Measurements from ENCODE around the gene C16orf74.

C16orf74 gene

DNA sequence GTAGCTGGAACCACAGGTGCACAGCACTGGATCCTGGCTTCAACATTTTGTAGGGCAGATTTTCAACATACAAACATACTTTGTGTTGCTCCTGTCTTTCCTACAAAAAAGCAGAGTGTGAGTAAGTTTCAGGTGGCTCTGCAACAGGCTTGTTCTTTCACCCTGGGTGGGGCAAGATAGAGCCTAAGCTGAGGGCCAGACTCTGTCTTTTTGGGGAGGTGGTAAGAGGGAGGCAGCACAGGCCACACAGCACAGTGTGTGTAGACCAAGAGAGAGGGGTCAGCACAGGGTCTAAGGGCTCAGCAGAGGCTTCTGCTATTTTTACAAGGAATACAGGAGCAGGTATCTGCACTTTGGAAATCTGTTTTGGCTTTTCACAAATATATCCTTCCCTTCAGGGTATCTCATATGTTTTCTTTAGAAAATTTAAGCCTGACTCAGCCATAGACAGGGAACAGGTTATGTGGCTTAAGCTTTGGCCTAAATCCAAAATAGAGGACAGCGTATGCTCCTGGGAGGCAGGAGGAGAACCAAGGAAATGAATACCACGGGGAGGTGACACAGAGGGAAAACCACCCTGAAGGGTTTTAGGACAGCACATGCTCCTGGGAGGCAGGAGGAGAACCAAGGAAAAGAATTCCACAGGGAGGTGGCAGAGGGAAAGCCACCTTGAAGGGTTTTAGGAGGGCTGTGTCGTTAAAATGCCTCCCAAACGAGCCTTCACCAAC, 26.9 kb upstream of the C16orf74 start:
- peaks cover 29 to 33% of the 10 kb centered on the region in 2 donors for H3K36me3 ChIP-seq (ENCODE audit: control insufficient read depth in 1 of 2, insufficient read depth in 2 of 2, low read length in 2 of 2)
- no peak overlapping the region for H3K4me3 ChIP-seq (ENCODE audit: low read depth in 1 of 2, low read length in 2 of 2)
- no peak overlapping the region for H3K9ac ChIP-seq (ENCODE audit: low read depth in 1 of 2, low read length in 2 of 2)
- H3K27ac ChIP-seq (ENCODE audit: low read depth, low read length), result no peak overlapping the region
- H3K9me3 ChIP-seq (ENCODE audit: control insufficient read depth in 1 of 2, low read length in 2 of 2), result no peaks in the 10 kb centered on the region
- no peaks in the 10 kb centered on the region for H3K27me3 ChIP-seq (ENCODE audit: control insufficient read depth in 1 of 2, insufficient read depth in 2 of 2, low read length in 2 of 2)
- H3K4me1 ChIP-seq (ENCODE audit: control insufficient read depth in 1 of 2, insufficient read depth in 2 of 2, low read length in 2 of 2), result peaks cover 8% of the 10 kb centered on the region in 2 donors

DNA sequence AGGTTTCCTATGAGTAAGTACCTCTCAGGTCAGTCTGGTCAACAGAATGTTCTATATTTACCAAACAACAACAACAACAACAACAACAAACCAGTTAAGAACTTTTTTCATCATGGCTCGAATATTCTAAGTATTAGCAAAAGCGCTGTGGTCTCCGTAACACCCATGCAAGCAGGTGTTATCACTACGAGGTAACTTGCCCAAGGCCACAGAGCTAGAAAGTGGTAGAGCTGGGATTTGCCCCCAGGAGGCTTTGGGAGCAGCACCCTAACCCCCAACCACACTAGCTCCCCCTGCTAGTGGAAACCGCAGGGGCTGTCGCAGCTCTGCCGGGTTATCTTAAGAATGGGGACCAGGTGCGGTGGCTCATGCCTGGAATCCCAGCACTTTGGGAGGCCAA, 23.9 kb upstream of the C16orf74 start:
- Histone ChIP-seq H3K27ac (ENCODE audit: low read depth, low read length) (no peak overlapping the region), H3K36me3 (ENCODE audit: control insufficient read depth in 1 of 2, insufficient read depth in 2 of 2, low read length in 2 of 2) (peaks cover 20% of the 10 kb centered on the region in 2 donors), H3K4me1 (ENCODE audit: control insufficient read depth in 1 of 2, insufficient read depth in 2 of 2, low read length in 2 of 2) (no peaks in the 10 kb centered on the region), H3K9me3 (ENCODE audit: control insufficient read depth in 1 of 2, low read length in 2 of 2) (no peaks in the 10 kb centered on the region), H3K27me3 (ENCODE audit: control insufficient read depth in 1 of 2, insufficient read depth in 2 of 2, low read length in 2 of 2) (no peaks in the 10 kb centered on the region), H3K4me3 (ENCODE audit: low read depth in 1 of 2, low read length in 2 of 2) (no peak overlapping the region), H3K9ac (ENCODE audit: low read depth in 1 of 2, low read length in 2 of 2) (no peak overlapping the region)

DNA sequence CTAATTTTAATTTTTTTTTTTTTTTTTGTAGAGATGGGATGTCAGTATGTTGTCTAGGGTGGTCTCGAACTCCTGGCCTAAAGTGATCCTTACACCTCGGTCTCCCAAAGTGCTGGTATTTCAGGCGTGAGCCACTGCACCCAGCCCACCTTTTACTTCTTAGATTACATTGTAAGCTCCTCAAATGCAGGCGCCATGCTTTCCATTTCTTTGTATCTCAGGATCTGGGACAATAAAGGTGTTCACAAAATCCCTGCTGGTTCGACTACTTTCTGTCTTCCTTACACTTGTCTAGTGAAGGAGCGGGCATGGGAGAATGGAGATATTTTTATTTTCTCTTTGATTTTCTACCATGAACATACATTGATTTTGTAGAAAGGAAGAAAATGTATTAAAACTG, 23.2 kb upstream of the C16orf74 start:
- Histone ChIP-seq H3K4me1 (ENCODE audit: control insufficient read depth in 1 of 2, insufficient read depth in 2 of 2, low read length in 2 of 2) (no peaks in the 10 kb centered on the region), H3K36me3 (ENCODE audit: control insufficient read depth in 1 of 2, insufficient read depth in 2 of 2, low read length in 2 of 2) (peaks cover 13 to 17% of the 10 kb centered on the region in 2 donors), H3K4me3 (ENCODE audit: low read depth in 1 of 2, low read length in 2 of 2) (no peak overlapping the region), H3K27me3 (ENCODE audit: control insufficient read depth in 1 of 2, insufficient read depth in 2 of 2, low read length in 2 of 2) (no peaks in the 10 kb centered on the region), H3K9me3 (ENCODE audit: control insufficient read depth in 1 of 2, low read length in 2 of 2) (no peaks in the 10 kb centered on the region), H3K9ac (ENCODE audit: low read depth in 1 of 2, low read length in 2 of 2) (no peak overlapping the region), H3K27ac (ENCODE audit: low read depth, low read length) (no peak overlapping the region)

DNA sequence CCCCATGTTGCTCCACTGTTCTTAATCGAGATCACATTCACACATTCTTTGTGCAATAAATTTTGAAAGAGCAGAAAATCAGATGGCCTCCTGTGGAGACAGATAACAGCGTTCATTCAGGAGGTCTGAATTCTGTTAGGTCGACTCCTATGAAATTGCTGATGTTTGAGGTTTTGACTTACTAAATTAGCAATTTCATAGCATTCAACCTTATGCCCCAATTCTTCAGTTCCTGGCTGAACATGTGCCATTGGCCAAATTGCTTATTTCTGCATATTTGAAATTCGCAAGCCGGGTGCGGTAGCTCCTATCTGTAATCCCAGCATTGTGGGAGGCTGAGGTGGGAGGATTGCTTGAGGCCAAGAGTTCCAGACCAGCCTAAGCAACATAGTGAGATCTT, 22.1 kb upstream of the C16orf74 start:
- Histone ChIP-seq H3K4me1 (ENCODE audit: control insufficient read depth in 1 of 2, insufficient read depth in 2 of 2, low read length in 2 of 2) (no peaks in the 10 kb centered on the region), H3K27ac (ENCODE audit: low read depth, low read length) (no peak overlapping the region), H3K27me3 (ENCODE audit: control insufficient read depth in 1 of 2, insufficient read depth in 2 of 2, low read length in 2 of 2) (no peaks in the 10 kb centered on the region), H3K9me3 (ENCODE audit: control insufficient read depth in 1 of 2, low read length in 2 of 2) (no peaks in the 10 kb centered on the region), H3K9ac (ENCODE audit: low read depth in 1 of 2, low read length in 2 of 2) (no peak overlapping the region), H3K4me3 (ENCODE audit: low read depth in 1 of 2, low read length in 2 of 2) (no peak overlapping the region), H3K36me3 (ENCODE audit: control insufficient read depth in 1 of 2, insufficient read depth in 2 of 2, low read length in 2 of 2) (peaks cover 4 to 8% of the 10 kb centered on the region in 2 donors)

DNA sequence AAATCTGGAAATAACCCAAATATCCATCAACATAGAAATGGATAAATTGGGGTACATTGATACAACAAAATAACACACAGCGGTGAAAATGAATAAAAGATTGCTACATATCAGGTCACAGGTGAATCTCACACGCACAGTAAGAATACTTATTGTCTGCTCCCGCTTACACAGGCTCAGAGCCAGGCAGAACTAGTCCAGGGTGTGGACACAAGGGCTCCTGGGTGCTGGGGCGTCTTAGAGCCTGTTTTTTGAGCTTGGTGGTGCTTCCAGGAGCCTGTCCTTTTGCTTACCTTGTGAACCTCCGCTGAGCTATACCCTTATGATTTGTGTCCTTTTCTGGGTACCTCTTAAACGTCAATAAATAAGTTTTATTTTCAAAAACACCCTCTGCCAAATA, 19.8 kb upstream of the C16orf74 start:
- peaks cover 2 to 4% of the 10 kb centered on the region in 2 donors for H3K36me3 ChIP-seq (ENCODE audit: control insufficient read depth in 1 of 2, insufficient read depth in 2 of 2, low read length in 2 of 2)
- no peak overlapping the region for H3K4me3 ChIP-seq (ENCODE audit: low read depth in 1 of 2, low read length in 2 of 2)
- H3K9ac ChIP-seq (ENCODE audit: low read depth in 1 of 2, low read length in 2 of 2), result no peak overlapping the region
- no peak overlapping the region for H3K27ac ChIP-seq (ENCODE audit: low read depth, low read length)
- no peaks in the 10 kb centered on the region for H3K4me1 ChIP-seq (ENCODE audit: control insufficient read depth in 1 of 2, insufficient read depth in 2 of 2, low read length in 2 of 2)
- no peaks in the 10 kb centered on the region for H3K9me3 ChIP-seq (ENCODE audit: control insufficient read depth in 1 of 2, low read length in 2 of 2)
- peaks cover 0 to 2% of the 10 kb centered on the region in 2 donors for H3K27me3 ChIP-seq (ENCODE audit: control insufficient read depth in 1 of 2, insufficient read depth in 2 of 2, low read length in 2 of 2)

DNA sequence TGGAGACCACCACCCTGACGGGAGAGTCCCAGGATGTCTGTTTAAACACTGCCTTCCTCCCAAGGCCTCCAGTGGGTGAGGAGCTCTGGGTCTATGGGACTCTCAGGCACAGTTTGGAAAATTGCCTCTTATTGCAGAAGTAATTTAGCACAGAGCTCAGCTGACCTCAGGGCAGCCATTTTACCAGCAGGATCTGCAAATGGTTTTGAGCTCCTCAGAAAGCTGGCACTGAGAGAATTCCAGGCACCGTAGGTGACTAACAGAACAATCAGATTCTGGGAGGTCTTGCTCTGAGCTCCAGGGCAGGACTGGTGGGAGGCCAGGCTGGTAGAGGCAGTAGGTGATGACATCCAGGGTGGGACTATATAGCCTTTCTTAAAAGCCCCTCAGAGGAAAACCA, 17.3 kb upstream of the C16orf74 start:
- H3K9me3 ChIP-seq (ENCODE audit: control insufficient read depth in 1 of 2, low read length in 2 of 2), result no peaks in the 10 kb centered on the region
- H3K36me3 ChIP-seq (ENCODE audit: control insufficient read depth in 1 of 2, insufficient read depth in 2 of 2, low read length in 2 of 2), result peaks cover 2 to 4% of the 10 kb centered on the region in 2 donors
- no peak overlapping the region for H3K4me3 ChIP-seq (ENCODE audit: low read depth in 1 of 2, low read length in 2 of 2)
- no peaks in the 10 kb centered on the region for H3K4me1 ChIP-seq (ENCODE audit: control insufficient read depth in 1 of 2, insufficient read depth in 2 of 2, low read length in 2 of 2)
- H3K9ac ChIP-seq (ENCODE audit: low read depth in 1 of 2, low read length in 2 of 2), result no peak overlapping the region
- H3K27me3 ChIP-seq (ENCODE audit: control insufficient read depth in 1 of 2, insufficient read depth in 2 of 2, low read length in 2 of 2), result peaks cover 0 to 3% of the 10 kb centered on the region in 2 donors
- H3K27ac ChIP-seq (ENCODE audit: low read depth, low read length), result no peak overlapping the region

DNA sequence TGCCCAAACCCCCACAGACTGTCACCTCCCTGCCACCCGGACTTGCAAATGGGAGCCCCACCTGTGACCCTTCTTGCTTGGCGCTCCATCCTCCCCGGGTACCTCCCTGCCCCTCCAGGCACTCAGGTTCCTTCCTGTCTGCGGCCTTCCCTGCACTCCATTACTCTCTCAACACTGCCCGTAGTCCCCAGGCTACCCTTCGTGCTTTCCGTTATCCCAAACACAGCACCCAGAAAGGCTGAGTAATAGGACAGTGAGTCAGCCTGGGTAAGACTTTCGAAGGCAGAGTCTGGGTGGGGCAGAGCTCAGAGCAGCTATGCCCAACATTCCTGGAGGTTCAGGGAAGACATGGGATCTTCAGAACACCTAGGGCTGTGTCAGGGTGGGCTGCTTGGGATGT, 16.6 kb upstream of the C16orf74 start:
- Histone ChIP-seq H3K4me3 (ENCODE audit: low read depth in 1 of 2, low read length in 2 of 2) (no peak overlapping the region), H3K9ac (ENCODE audit: low read depth in 1 of 2, low read length in 2 of 2) (no peak overlapping the region), H3K36me3 (ENCODE audit: control insufficient read depth in 1 of 2, insufficient read depth in 2 of 2, low read length in 2 of 2) (peaks cover 2 to 4% of the 10 kb centered on the region in 2 donors), H3K4me1 (ENCODE audit: control insufficient read depth in 1 of 2, insufficient read depth in 2 of 2, low read length in 2 of 2) (no peaks in the 10 kb centered on the region), H3K9me3 (ENCODE audit: control insufficient read depth in 1 of 2, low read length in 2 of 2) (no peaks in the 10 kb centered on the region), H3K27ac (ENCODE audit: low read depth, low read length) (no peak overlapping the region), H3K27me3 (ENCODE audit: control insufficient read depth in 1 of 2, insufficient read depth in 2 of 2, low read length in 2 of 2) (peaks cover 0 to 3% of the 10 kb centered on the region in 2 donors)

DNA sequence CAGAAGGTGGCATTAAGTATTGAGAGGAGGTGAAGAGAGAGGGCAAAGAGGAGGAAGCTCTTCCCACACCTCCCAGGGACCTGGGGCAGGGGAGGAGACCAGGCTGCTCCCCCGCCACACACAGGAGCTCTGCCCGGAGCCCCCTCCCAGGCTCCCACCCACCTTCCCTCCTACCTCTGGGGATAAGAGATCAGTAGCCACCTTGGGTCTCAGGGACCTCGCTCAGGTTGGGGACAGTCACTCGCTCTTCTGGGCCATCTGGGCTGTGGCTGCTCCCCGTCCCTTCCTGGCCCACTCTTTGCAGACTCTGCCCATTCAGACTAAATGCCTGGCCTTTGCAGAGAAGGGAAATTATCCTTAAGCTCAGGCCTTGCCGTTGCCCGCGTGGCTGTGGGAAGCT, 14.9 kb upstream of the C16orf74 start:
- Histone ChIP-seq H3K4me3 (ENCODE audit: low read depth in 1 of 2, low read length in 2 of 2) (no peak overlapping the region), H3K27ac (ENCODE audit: low read depth, low read length) (no peak overlapping the region), H3K36me3 (ENCODE audit: control insufficient read depth in 1 of 2, insufficient read depth in 2 of 2, low read length in 2 of 2) (peaks cover 2 to 3% of the 10 kb centered on the region in 2 donors), H3K27me3 (ENCODE audit: control insufficient read depth in 1 of 2, insufficient read depth in 2 of 2, low read length in 2 of 2) (peaks cover 0 to 3% of the 10 kb centered on the region in 2 donors), H3K9ac (ENCODE audit: low read depth in 1 of 2, low read length in 2 of 2) (no peak overlapping the region), H3K9me3 (ENCODE audit: control insufficient read depth in 1 of 2, low read length in 2 of 2) (no peaks in the 10 kb centered on the region), H3K4me1 (ENCODE audit: control insufficient read depth in 1 of 2, insufficient read depth in 2 of 2, low read length in 2 of 2) (no peaks in the 10 kb centered on the region)

DNA sequence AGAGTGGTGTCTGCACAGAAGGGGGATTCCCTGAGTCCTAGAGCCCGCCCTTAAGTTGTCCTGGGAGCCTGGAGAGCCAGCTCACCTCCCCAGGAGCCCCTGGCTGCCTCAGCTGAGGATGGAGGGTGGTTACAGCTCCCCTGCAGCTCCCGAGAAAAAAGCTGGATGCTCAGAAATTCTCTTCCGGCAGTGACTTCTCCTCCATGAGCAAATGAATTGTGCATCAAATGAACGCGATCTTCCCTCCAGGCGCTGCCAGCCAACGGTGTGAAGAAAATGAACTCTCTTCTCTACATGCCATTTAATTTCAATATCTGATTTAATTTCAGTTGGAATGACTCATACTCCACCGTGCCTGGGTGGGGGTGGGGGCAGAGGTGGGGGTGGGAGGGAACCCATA, 14.3 kb upstream of the C16orf74 start:
- Histone ChIP-seq H3K27me3 (ENCODE audit: control insufficient read depth in 1 of 2, insufficient read depth in 2 of 2, low read length in 2 of 2) (peaks cover 3% of the 10 kb centered on the region in 2 donors), H3K9ac (ENCODE audit: low read depth in 1 of 2, low read length in 2 of 2) (no peak overlapping the region), H3K27ac (ENCODE audit: low read depth, low read length) (no peak overlapping the region), H3K4me1 (ENCODE audit: control insufficient read depth in 1 of 2, insufficient read depth in 2 of 2, low read length in 2 of 2) (no peaks in the 10 kb centered on the region), H3K9me3 (ENCODE audit: control insufficient read depth in 1 of 2, low read length in 2 of 2) (no peaks in the 10 kb centered on the region), H3K4me3 (ENCODE audit: low read depth in 1 of 2, low read length in 2 of 2) (no peak overlapping the region), H3K36me3 (ENCODE audit: control insufficient read depth in 1 of 2, insufficient read depth in 2 of 2, low read length in 2 of 2) (no peaks in the 10 kb centered on the region)

DNA sequence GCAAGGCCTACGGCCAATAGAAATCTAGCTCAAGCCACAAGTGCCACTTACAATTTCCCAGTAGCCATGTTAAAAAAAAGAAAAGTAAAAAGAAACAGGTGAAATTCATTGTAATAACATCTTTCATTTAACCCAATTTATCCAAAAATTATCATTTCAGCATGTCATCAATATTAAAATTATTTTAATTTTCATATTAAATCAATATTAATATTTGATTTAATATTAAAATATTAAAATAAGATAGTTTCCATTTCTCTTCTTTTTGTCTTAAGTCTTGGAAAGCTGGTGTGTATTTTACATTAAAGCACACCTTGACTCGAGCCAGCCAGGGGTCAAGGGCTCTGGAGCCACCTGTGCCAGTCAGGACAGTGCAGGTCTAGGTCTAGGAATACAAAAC, 12.7 kb upstream of the C16orf74 start:
- H3K9ac ChIP-seq (ENCODE audit: low read depth in 1 of 2, low read length in 2 of 2), result no peak overlapping the region
- no peak overlapping the region for H3K4me3 ChIP-seq (ENCODE audit: low read depth in 1 of 2, low read length in 2 of 2)
- peaks cover 0 to 5% of the 10 kb centered on the region in 2 donors for H3K4me1 ChIP-seq (ENCODE audit: control insufficient read depth in 1 of 2, insufficient read depth in 2 of 2, low read length in 2 of 2)
- H3K9me3 ChIP-seq (ENCODE audit: control insufficient read depth in 1 of 2, low read length in 2 of 2), result no peaks in the 10 kb centered on the region
- no peak overlapping the region for H3K27ac ChIP-seq (ENCODE audit: low read depth, low read length)
- peaks cover 3 to 6% of the 10 kb centered on the region in 2 donors for H3K27me3 ChIP-seq (ENCODE audit: control insufficient read depth in 1 of 2, insufficient read depth in 2 of 2, low read length in 2 of 2)
- H3K36me3 ChIP-seq (ENCODE audit: control insufficient read depth in 1 of 2, insufficient read depth in 2 of 2, low read length in 2 of 2), result no peaks in the 10 kb centered on the region
